GM23248 (cell line): ENCODE results near the gene TNNI2.
"Not testable (repeated sequence)": the region's sequence is repeated elsewhere in the genome, so short reads cannot be mapped to it uniquely, and the experiment has no call there.

Experiments
- EZH2 ChIP-seq: fragments of 200-600 bp; sonication (generic); IDR thresholded peaks from 2 replicates; pipeline ENCODE4 v1.6.1; 2018; ENCODE audit warnings: antibody characterized with exemption, mild to moderate bottlenecking; ENCODE audit not compliant: insufficient read depth, poor library complexity, severe bottlenecking
- EZH2phosphoT487 ChIP-seq: fragments of 200-600 bp; sonication (generic); IDR thresholded peaks from 2 replicates; pipeline ENCODE4 v1.6.1; 2018; ENCODE audit warnings: antibody characterized with exemption, moderate library complexity, mild to moderate bottlenecking, low read depth; ENCODE audit not compliant: insufficient read depth

DNA sequence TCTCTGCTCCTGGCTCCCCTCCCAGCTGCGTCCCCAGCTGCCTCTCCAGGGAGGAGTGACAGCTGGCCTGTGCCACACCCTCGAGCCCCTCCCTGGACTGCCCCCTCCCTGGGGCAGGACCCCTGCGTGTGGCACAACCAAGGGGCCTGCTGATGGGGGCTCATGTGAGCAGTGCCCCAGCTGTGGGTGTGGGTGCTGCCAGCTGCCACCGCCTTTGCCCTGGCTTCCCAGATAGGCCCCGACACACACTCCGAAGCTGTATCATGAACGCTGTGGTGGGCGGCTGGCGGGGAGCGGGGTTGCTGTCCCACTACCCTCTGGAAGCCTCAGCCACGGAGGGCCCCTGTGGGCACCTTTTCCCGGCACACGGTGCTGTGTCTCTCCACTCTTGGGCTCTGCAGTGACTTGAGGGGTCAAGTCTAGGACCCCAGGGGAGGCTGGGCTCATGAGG, 37.1 kb downstream of the TNNI2 start:
- TF ChIP-seq EZH2, EZH2phosphoT487: not testable (repeated sequence)
